ENCODE measurements around the gene CD52.
A peak's percentile ranks its signal among the peaks of the same experiment; 100 is the strongest.

The CD52 gene

DNA sequence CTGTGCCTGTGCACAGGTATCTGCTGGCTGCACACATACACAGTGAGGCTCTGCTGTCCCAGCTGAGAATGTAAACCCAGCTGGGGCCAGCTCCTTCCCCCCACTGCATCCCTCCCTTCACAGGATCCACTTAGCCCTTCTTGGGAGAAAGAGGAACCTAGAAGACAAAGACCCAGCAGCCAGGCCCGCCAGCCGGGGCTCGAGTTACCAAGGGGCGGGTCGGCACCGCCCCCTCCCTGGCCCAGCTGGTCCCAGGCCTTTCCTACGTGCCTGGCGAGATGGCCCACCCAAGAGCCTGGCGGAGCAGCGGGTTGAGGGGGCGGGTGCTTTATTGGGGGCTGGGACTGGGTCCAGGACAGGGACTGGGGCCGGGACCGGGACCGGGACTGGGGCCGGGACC lies 35.8 kb upstream of the CD52 start:
- H3K36me3 ChIP-seq (ENCODE audit: control insufficient read depth in 2 of 2, insufficient read depth in 1 of 2, low read length in 2 of 2): peaks cover 2 to 46% of the 10 kb centered on the region in 2 experiments; a peak in 1 of 3 replicates
- TF ChIP-seq ZNF776 (tag by site-specific recombination; IDR thresholded peaks at IDR 0.05; ENCODE audit: borderline replicate concordance) (no peak), EGR2 (tag by site-specific recombination; IDR thresholded peaks at IDR 0.05; ENCODE audit: low read depth) (0 out of 2 replicates have a peak, but pooled peaks have one; percentile 20), ZNF548 (tag by site-specific recombination; IDR thresholded peaks at IDR 0.05) (no peak), KLF10 (tag by site-specific recombination; IDR thresholded peaks at IDR 0.05) (peak; percentile 66), SP7 (tag by site-specific recombination; IDR thresholded peaks at IDR 0.05) (peak; percentile 66), KLF1 (tag by site-specific recombination; IDR thresholded peaks at IDR 0.05) (peak; percentile 42; the same call in 1 of the 2 replicates), ZNF433 (tag by site-specific recombination; IDR thresholded peaks at IDR 0.05; ENCODE audit: low read depth) (no peak), SP2 (tag by site-specific recombination; IDR thresholded peaks at IDR 0.05) (peak; percentile 77), KLF9 (tag by site-specific recombination; IDR thresholded peaks at IDR 0.05; ENCODE audit: low read depth) (peak; percentile 82), ZNF157 (tag by site-specific recombination; IDR thresholded peaks at IDR 0.05) (no peak), ZFHX2 (tag by site-specific recombination; conservative IDR thresholded peaks at IDR 0.05) (peak; percentile 21; the same call in 1 of the 2 replicates)
- TF ChIP-seq, protein P1, sequence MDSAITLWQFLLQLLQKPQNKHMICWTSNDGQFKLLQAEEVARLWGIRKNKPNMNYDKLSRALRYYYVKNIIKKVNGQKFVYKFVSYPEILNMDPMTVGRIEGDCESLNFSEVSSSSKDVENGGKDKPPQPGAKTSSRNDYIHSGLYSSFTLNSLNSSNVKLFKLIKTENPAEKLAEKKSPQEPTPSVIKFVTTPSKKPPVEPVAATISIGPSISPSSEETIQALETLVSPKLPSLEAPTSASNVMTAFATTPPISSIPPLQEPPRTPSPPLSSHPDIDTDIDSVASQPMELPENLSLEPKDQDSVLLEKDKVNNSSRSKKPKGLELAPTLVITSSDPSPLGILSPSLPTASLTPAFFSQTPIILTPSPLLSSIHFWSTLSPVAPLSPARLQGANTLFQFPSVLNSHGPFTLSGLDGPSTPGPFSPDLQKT (IDR thresholded peaks at IDR 0.05; ENCODE audit: borderline replicate concordance, low read depth, low read length): no peak
- H3K4me1 ChIP-seq (ENCODE audit: control insufficient read depth, insufficient read depth, low read length): 0 out of 2 replicates have a peak, but pooled peaks cover 3% of the 10 kb centered on the region
- H3K9me3 ChIP-seq (ENCODE audit: control insufficient read depth, insufficient read depth, low read depth, low read length): no peaks in the 10 kb centered on the region
- no peak overlapping the region for H3K4me3 ChIP-seq (ENCODE audit: low read depth, low read length)
- H3K27ac ChIP-seq (ENCODE audit: extremely low read depth, low read depth, low read length): no peak overlapping the region
- ChIA-PET CTCF (interaction anchor here (1.3 to 3.6 kb wide), 4 partner anchors 29 to 135 kb away, joined by 3 to 30 read pairs (median 15); no protein-coding TSS in a partner anchor), POLR2A (no interaction called here)

DNA sequence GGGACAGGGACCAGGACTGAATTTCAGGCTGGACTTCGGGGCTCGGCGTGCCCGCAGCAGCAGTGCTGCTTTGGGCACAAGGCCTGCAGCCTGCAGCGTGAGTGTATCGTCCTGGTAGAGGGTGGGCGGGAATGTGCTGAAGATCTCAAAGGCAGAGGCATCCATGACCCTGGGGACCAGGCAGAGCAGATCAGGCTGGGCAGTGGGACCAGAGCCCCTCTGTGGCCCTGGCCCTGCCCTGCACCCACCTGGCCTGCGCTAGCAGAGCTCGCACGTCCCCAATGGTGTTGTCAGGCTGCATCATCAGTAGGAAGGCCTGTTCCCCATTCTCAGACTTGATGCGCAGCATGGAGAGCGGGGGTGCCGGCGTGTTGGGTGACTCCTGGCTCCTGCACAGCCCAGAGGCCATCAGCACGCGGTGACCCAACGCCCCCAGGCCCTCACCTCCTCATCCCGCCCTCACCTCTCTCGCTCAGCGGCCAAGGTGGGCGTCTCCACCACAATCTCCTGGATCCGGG lies 35.3 kb upstream of the CD52 start:
- no peak overlapping the region for H3K27ac ChIP-seq (ENCODE audit: extremely low read depth, low read depth, low read length)
- no peak for TF ChIP-seq ZNF530 (tag by site-specific recombination; IDR thresholded peaks at IDR 0.05; ENCODE audit: low read depth)
- TF ChIP-seq, protein P2, sequence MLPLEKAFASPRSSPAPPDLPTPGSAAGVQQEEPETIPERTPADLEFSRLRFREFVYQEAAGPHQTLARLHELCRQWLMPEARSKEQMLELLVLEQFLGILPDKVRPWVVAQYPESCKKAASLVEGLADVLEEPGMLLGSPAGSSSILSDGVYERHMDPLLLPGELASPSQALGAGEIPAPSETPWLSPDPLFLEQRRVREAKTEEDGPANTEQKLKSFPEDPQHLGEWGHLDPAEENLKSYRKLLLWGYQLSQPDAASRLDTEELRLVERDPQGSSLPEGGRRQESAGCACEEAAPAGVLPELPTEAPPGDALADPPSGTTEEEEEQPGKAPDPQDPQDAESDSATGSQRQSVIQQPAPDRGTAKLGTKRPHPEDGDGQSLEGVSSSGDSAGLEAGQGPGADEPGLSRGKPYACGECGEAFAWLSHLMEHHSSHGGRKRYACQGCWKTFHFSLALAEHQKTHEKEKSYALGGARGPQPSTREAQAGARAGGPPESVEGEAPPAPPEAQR (tag by site-specific recombination; IDR thresholded peaks at IDR 0.05): no peak
- TF ChIP-seq ZNF600 (tag by site-specific recombination; IDR thresholded peaks at IDR 0.05): peak; percentile 24; the same call in 1 of the 2 replicates
- peak; percentile 50; the same call in 1 of the 2 replicates for TF ChIP-seq ZFHX2 (tag by site-specific recombination; conservative IDR thresholded peaks at IDR 0.05)
- TF ChIP-seq, protein P3, sequence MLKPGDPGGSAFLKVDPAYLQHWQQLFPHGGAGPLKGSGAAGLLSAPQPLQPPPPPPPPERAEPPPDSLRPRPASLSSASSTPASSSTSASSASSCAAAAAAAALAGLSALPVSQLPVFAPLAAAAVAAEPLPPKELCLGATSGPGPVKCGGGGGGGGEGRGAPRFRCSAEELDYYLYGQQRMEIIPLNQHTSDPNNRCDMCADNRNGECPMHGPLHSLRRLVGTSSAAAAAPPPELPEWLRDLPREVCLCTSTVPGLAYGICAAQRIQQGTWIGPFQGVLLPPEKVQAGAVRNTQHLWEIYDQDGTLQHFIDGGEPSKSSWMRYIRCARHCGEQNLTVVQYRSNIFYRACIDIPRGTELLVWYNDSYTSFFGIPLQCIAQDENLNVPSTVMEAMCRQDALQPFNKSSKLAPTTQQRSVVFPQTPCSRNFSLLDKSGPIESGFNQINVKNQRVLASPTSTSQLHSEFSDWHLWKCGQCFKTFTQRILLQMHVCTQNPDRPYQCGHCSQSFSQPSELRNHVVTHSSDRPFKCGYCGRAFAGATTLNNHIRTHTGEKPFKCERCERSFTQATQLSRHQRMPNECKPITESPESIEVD (tag by site-specific recombination; IDR thresholded peaks at IDR 0.05): no peak
- peak; percentile 39; the same call in 1 of the 2 replicates for TF ChIP-seq SP2 (tag by site-specific recombination; IDR thresholded peaks at IDR 0.05)
- no peak for TF ChIP-seq ZNF777 (tag by site-specific recombination; IDR thresholded peaks at IDR 0.05; ENCODE audit: borderline replicate concordance)
- no peak for TF ChIP-seq ZFP69B (tag by site-specific recombination; IDR thresholded peaks at IDR 0.05)
- TF ChIP-seq EGR2 (tag by site-specific recombination; IDR thresholded peaks at IDR 0.05; ENCODE audit: low read depth): peak; percentile 62
- TF ChIP-seq ZNF157 (tag by site-specific recombination; IDR thresholded peaks at IDR 0.05): no peak
- no peak for TF ChIP-seq SP3 (tag by site-specific recombination; IDR thresholded peaks at IDR 0.05)
- no peak for TF ChIP-seq ZFP3 (tag by site-specific recombination; IDR thresholded peaks at IDR 0.05; ENCODE audit: low read depth)
- H3K4me3 ChIP-seq (ENCODE audit: low read depth, low read length): no peak overlapping the region
- peaks cover 0 to 41% of the 10 kb centered on the region in 2 experiments; a peak in 1 of 3 replicates for H3K36me3 ChIP-seq (ENCODE audit: control insufficient read depth in 2 of 2, insufficient read depth in 1 of 2, low read length in 2 of 2)
- H3K9me3 ChIP-seq (ENCODE audit: control insufficient read depth, insufficient read depth, low read depth, low read length): no peaks in the 10 kb centered on the region
- CTCF ChIA-PET: interaction anchor here (0.9 to 10.2 kb wide), 3 partner anchors 36 to 135 kb away, joined by 4 to 203 read pairs (median 30); partner anchors contain the start of gene CD52
- H3K4me1 ChIP-seq (ENCODE audit: control insufficient read depth, insufficient read depth, low read length): 0 out of 2 replicates have a peak, but pooled peaks cover 3% of the 10 kb centered on the region
- POLR2A ChIA-PET: no interaction called here

Data from HEK293 (cell line).